HG02938 (cell line): ENCODE results near the gene SPATA9.
"Not testable (repeated sequence)": the region's sequence is repeated elsewhere in the genome, so short reads cannot be mapped to it uniquely, and the experiment has no call there.

Experiments used
- ATAC-seq: cut with Tn5 transposase; IDR thresholded peaks from one replicate; pipeline ENCODE4 v1.9.1; 2021; ENCODE audit warnings: mild to moderate bottlenecking, moderate library complexity; ENCODE audit not compliant: unreplicated experiment

Gene SPATA9

DNA sequence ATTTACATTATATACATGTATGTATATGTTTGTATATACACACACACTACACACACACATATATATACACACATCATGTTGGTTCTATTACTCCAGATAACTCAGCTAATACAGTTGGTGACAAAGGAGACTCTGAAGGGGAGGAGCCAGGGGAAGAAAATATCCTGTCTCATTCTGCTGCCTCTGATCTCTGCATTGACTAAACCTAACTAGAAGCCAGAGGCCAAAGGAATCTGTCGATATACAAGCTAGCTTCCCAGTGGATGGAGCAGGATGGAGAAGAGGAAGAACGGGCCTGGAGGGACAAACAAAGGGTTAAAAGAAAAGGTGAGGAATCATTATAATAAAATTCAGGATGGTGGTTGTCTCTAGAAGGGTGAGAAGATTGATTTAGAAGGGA is 34.6 kb upstream of the SPATA9 start:
- ATAC-seq, result no peak

GRCh38 chr5:95715799-95716461 is 33.1 kb upstream of the SPATA9 start:
- ATAC-seq, result no peak

DNA sequence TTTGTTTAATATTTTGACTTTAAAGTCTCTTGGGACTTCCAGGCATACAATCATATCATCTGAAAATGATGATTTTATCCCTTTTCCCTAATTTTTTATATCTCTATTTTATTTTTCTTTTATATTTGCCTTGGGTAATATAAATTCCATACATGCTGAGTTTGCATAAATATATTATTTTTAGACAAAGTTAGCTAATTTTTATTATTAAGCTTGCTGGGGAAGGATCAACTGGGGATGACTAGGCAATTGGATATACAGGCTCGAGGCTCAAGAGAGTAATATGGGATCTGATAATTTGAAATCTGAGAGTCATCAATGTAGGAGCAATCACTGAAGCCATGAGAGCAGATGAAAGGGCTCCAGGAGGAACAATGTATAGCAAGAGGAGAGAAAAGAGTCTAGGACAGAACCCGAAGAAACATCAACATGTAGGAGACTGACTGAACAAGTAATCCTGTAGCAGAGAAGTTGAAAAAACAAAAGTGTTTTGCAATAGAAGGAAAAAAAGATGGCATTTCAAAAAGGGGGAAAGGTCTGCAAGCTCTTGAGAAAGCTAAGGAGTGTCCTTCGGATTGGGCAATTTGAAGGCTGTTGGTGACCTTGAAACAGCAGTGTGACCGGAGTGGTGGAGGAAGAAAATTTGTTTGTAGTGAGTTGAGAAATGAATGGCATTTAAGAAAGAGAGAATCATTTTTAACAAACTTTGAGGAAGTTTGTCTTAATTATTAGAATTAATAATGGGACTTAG is 31.3 kb upstream of the SPATA9 start:
- ATAC-seq, result no peak

DNA sequence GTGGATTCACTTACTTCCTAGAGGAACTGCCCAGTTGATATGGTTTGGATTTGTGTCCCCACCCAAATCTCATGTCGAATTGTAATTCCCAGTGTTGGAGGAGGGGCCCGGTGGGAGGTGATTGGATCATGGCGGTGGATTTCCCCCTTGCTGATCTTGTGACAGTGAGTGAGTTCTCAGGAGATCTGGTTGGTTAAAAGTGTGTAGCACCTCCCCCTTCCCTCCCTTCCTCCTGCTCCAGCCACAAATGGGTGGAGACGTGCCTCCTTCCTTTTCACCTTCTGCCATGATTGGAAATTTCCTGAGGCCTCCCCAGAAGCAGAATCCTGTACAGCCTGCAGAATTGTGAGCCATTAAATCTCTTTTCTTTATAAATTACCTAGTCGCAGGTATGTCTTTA is 30.5 kb upstream of the SPATA9 start:
- not testable (repeated sequence) for ATAC-seq

DNA sequence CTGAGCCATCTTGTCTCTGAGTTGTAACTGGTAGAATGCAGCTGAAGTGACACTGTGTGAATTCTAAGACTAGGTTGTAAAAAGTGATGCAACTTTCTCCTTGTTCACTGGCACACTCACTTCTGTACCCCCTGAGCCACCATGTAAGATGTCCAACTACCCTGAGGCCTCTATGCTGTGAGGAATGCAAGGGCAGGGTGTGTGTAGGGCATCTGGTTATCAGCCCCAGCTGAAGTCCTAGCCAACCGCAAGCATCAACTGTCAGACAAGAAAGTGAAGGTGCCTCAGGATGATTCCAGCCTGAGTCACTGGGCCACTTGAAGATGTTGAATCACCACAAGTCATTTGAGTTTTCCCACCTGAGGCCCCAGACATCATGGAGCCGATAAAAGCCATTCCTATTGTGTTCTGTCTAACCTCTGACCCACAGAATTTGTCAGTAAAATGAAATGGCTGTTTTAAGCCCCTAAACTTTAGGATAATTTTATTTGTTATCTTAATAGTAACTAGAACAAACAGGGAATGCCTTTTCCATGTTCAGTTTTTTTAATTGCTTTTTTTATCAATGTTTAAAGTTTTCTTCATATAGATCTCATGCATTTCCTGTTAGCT is 29.7 kb upstream of the SPATA9 start:
- ATAC-seq, result no peak

GRCh38 chr5:95711501-95712346 is 28.9 kb upstream of the SPATA9 start:
- no peak for ATAC-seq

- ATAC-seq, result not testable (repeated sequence)
These were observed 28.1 kb upstream of the SPATA9 start for GRCh38 chr5:95710651-95711500.

DNA sequence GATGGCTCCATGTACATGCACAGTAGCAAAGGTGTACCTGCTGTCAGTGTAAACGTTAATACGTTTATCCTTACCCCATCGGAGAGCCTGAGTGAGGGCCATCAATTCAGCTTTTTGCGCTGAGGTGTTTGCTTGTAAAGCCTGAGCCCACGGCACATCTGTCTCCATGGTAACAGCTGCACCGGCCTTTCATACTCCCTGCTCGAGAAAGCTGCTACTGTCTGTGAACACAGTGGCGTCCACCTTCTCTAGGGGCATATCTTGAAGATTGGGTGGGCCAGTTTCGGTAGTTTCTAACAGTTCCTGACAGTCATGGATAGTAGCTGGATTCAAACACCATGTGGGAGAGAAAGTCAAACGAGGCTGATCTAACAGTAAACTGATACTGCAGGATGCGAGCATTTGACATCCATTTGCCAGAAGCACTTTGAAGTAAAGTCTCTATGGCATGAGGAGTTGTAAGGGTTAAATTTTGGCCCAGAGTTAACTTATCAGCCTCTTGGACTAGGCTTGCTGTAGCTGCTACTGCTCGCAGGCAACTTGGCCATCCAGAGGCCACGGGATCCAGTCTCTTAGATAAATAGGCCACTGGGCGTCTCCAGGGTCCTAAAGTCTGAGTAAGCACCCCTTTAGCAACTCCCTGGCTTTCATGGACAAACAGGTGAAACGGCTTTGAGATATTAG is 27.3 kb upstream of the SPATA9 start:
- ATAC-seq, result no peak

GRCh38 chr5:95708876-95709275 is 26.1 kb upstream of the SPATA9 start:
- no peak for ATAC-seq

GRCh38 chr5:95707534-95708188 is 24.9 kb upstream of the SPATA9 start:
- ATAC-seq, result not testable (repeated sequence)

DNA sequence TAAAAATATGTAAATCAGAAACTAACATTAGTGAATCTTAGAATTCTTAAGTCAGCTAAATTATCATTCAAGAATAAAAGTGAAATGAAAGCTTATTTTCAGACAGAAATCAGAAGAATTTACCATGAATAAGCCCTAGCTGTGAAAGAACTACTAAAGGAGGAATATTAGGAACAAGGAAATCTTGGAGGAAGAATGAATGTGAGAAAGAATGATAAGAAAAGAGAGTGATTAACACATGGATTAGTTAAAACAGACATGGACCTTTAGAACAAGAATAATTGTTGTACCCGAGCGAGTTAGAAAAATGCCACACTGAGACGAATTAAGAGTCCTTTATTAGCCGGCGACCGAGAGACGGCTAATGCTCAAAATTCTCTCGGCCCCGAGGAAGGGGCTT is 24.3 kb upstream of the SPATA9 start:
- no peak for ATAC-seq

DNA sequence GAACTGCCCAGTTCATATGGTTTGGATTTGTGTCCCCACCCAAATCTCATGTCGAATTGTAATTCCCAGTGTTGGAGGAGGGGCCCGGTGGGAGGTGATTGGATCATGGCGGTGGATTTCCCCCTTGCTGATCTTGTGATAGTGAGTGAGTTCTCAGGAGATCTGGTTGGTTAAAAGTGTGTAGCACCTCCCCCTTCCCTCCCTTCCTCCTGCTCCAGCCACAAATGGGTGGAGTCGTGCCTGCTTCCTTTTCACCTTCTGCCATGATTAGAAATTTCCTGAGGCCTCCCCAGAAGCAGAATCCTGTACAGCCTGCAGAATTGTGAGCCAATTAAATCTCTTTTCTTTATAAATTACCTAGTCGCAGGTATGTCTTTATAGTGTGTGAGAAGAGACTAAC is 23.4 kb upstream of the SPATA9 start:
- not testable (repeated sequence) for ATAC-seq

DNA sequence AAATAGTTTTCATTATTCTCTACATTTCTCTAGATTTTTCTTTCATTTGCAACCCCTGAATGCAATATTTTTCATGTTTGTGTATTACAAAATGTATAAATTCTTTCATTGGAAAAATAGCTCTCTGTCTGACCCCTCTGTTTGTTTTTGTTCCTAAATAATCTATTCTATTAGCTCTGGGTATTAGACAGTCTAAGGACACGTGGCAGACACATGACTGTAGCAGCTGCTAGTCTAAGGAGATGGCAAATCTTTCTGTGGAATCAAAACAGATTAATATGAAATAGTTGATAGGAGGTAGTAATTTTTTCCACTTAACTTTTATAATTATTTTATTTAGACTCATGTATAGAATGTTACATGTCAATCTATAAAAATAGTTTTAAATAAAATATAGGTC is 21.4 kb upstream of the SPATA9 start:
- no peak for ATAC-seq

DNA sequence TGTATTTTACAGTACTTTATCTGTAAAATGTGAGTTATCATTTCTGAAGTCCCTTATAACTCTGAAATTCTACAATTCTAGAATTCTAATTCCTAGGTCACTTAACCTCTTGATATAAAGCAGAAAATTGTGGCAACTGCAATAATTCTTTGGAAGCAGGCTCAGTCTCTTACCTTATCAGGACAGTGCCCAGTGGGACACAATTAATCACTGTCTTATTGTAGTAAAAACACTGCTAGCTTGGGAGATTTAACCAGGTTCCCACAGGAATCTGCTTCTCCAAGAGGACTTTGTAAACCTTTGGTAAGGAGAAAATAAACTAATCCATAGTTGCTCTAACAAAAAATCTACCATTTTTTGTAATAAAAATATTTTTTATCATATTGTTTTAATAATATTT is 18.3 kb upstream of the SPATA9 start:
- ATAC-seq, result no peak

DNA sequence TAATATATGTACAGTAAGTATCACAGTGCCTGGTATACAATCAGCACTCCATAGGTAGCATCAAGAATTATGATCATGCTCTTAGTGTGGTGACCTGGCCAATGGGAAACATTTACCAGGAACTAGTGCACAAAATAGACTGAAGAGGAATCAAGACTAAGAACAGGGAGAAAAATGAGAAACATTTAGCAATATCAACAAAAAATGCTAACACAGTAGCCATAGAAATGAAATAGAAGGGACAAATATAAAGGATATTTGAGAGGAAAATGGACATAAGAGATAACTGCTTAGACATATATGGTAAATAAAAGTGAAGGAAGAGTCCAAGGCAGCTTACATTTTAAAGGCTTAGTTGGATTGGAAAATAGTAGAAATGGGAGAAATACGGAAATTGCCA is 16.5 kb upstream of the SPATA9 start:
- ATAC-seq, result no peak

- ATAC-seq, result no peak
These were observed 15.2 kb upstream of the SPATA9 start for GRCh38 chr5:95697781-95698681.

GRCh38 chr5:95690333-95690732 is 7.5 kb upstream of the SPATA9 start:
- no peak for ATAC-seq

DNA sequence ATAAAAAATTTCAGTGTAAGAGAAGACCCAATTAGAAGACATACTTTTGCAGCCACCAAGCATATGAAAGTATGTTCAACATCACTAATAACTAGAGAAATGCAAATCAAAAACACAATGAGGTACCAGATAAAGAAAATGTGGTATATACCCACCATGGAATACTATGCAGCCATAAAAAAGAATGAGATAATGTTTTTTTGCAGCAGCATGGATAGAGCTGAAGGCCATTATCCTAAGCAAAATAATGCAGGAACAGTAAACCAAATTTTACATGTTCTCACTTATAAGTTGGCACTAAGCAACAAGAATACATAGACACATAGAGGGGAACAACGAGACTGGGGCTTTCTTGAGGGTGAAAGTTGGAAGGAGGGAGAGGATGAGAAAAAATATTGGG is 6.9 kb upstream of the SPATA9 start:
- no peak for ATAC-seq
